K562 (cell line): ENCODE results near the gene CENPO. TPM values are rescaled to one million over a fixed set of nuclear protein-coding genes. Genes with fewer than 3 reads are reported as not detected.

Experiments
- ATAC-seq: fragments of 200-7000 bp; cut with Tn5 transposase; 3 replicates; pipeline ENCODE4 v1.9.1; 2020; ENCODE audit warnings: moderate library complexity
- BruUV-seq: library from RNA; stranded (reverse); fragments of 400-500 nt; replicated peaks from 2 replicates; lab custom pipeline; 2021; lab: Mats Ljungman, UMichigan
- CTCF ChIA-PET: fragments of 300-600 bp; formaldehyde crosslinking; extraction: SDS; loops from one replicate; lab custom pipeline; 2021; ENCODE audit warnings: low intra/inter-chr PET ratio; lab: Yijun Ruan, JAX
- POLR2A ChIA-PET: fragments of 300-600, 350-650 bp; sonication (Branson Sonifier 250); formaldehyde crosslinking; extraction: SDS; loops from one replicate; lab custom pipeline; 2021; ENCODE audit warnings: antibody characterized with exemption, inconsistent platforms; lab: Yijun Ruan, JAX
- DNase-seq, 4 experiments: peaks; one replicate each; pipeline versions ENCODE4 v3.0.0 to v3.0.0-alpha.2; 2011 to 2018; ENCODE audit warnings: low spot score in 3 of 4, mixed read lengths in 3 of 4; ENCODE audit errors: extremely low read depth in 1 of 4
- FAIRE-seq: peaks from 2 replicates; lab custom pipeline; 2011; peaks lifted over from hg19 to GRCh38; lab: Jason Lieb, UNC
- H2AFZ ChIP-seq: 2 replicates; pipeline ENCODE4 v1.6.0; 2011; ENCODE audit warnings: low read depth, low read length, control low read depth, inconsistent platforms
- H3K27ac ChIP-seq: fragments of 200-600 bp; 3 replicates; pipeline ENCODE4 v1.8.0; 2011; ENCODE audit warnings: low read depth, mild to moderate bottlenecking, control low read depth, inconsistent platforms, low read length, moderate library complexity, mixed read lengths; ENCODE audit errors: extremely low read depth
- H3K27me3 ChIP-seq, 2 experiments: fragments of 300-600 bp in 1 of 2; 2 replicates in 1 of 2; 3 replicates in 1 of 2; pipeline versions ENCODE4 v1.6.0 to v1.8.0; 2011; ENCODE audit warnings: inconsistent platforms in 2 of 2, low read length in 2 of 2, mild to moderate bottlenecking in 1 of 2, mixed read lengths in 1 of 2, moderate library complexity in 1 of 2; ENCODE audit not compliant: control insufficient read depth in 2 of 2, insufficient read depth in 2 of 2
- H3K36me3 ChIP-seq: fragments of 300-600 bp; 3 replicates; pipeline ENCODE4 v1.8.0; 2011; ENCODE audit warnings: mild to moderate bottlenecking, low read length, inconsistent platforms; ENCODE audit not compliant: control insufficient read depth, insufficient read depth
- H3K4me1 ChIP-seq, 2 experiments: fragments of 200-600 bp in 1 of 2; replicated peaks in 1 of 2; 2 replicates in 1 of 2; 3 replicates in 1 of 2; pipeline versions ENCODE4 v1.5.1 to v1.8.0; 2011; ENCODE audit warnings: inconsistent platforms in 2 of 2, low read length in 2 of 2, mild to moderate bottlenecking in 1 of 2, mixed read lengths in 1 of 2, moderate library complexity in 1 of 2; ENCODE audit not compliant: control insufficient read depth in 2 of 2, insufficient read depth in 2 of 2
- H3K4me2 ChIP-seq: 2 replicates; pipeline ENCODE4 v1.6.1; 2011; ENCODE audit warnings: low read length, control low read depth, inconsistent platforms, mixed read lengths; ENCODE audit not compliant: insufficient read depth
- H3K4me3 ChIP-seq: fragments of 200-600 bp; sonication (generic), shearing (Covaris generic); 2 replicates; pipeline ENCODE4 v1.5.1; 2016; ENCODE audit warnings: control low read depth, inconsistent platforms
- H3K79me2 ChIP-seq: fragments of 200-600 bp; 3 replicates; pipeline ENCODE4 v1.8.0; 2011; ENCODE audit warnings: low read length, inconsistent platforms; ENCODE audit not compliant: control insufficient read depth, insufficient read depth
- H3K9ac ChIP-seq, 2 experiments: 2 replicates each; pipeline versions ENCODE4 v1.6.0 to v1.6.1; 2011; ENCODE audit warnings: low read depth in 2 of 2, low read length in 2 of 2, control low read depth in 1 of 2, inconsistent platforms in 1 of 2, mild to moderate bottlenecking in 1 of 2, mixed read lengths in 1 of 2; ENCODE audit not compliant: insufficient read depth in 1 of 2
- H3K9me1 ChIP-seq: one replicate; pipeline ENCODE4 v1.6.0; 2011; ENCODE audit warnings: inconsistent platforms, mild to moderate bottlenecking, low read length, moderate library complexity; ENCODE audit not compliant: control insufficient read depth, insufficient read depth
- H3K9me3 ChIP-seq: replicated peaks from 2 replicates; pipeline ENCODE4 v1.5.1; 2011; ENCODE audit warnings: low read depth, low read length, inconsistent platforms; ENCODE audit not compliant: control insufficient read depth, insufficient read depth
- H4K20me1 ChIP-seq: replicated peaks from 2 replicates; pipeline ENCODE4 v1.6.1; 2011; ENCODE audit warnings: low read length, inconsistent platforms, mixed read lengths; ENCODE audit not compliant: control insufficient read depth, insufficient read depth
- CREM ChIP-seq: IDR thresholded peaks from 2 replicates; pipeline ENCODE4 v1.6.1; 2014; ENCODE audit warnings: antibody characterized with exemption, low read depth
- DIDO1 ChIP-seq: fragments of 450-650 bp; IDR thresholded peaks from 2 replicates; pipeline ENCODE4 v1.6.1; 2016; ENCODE audit warnings: low read depth, missing biosample characterization, missing genetic modification characterization
- FIP1L1 ChIP-seq: fragments of 200-400 bp; formaldehyde crosslinking; IDR thresholded peaks from 2 replicates; pipeline ENCODE4 v1.6.1; 2018; ENCODE audit warnings: mild to moderate bottlenecking, low read depth, low read length; ENCODE audit not compliant: poor library complexity, severe bottlenecking
- HNRNPK ChIP-seq: fragments of 200-400 bp; formaldehyde crosslinking; IDR thresholded peaks from one replicate; pipeline ENCODE4 v1.6.1; 2018; ENCODE audit warnings: mild to moderate bottlenecking, low read depth, low read length; ENCODE audit not compliant: poor library complexity, severe bottlenecking
- MEF2D ChIP-seq: conservative IDR thresholded peaks from 2 replicates; pipeline ENCODE4 v1.6.1; 2016; ENCODE audit warnings: low read depth, missing genetic modification characterization, missing compliant biosample characterization
- MYBL2 ChIP-seq, 2 experiments: fragments of 450-650 bp in 1 of 2; sonication (generic) in 1 of 2; formaldehyde crosslinking in 1 of 2; IDR thresholded peaks; 2 replicates each; pipeline versions ENCODE4 v1.6.1 to v1.8.1; 2017 to 2022; ENCODE audit warnings: borderline replicate concordance in 1 of 2, inconsistent platforms in 1 of 2, low read depth in 1 of 2, mild to moderate bottlenecking in 1 of 2, missing genetic modification reagents in 1 of 2, moderate library complexity in 1 of 2
- POLR2H ChIP-seq: IDR thresholded peaks from 2 replicates; pipeline ENCODE4 v1.6.1; 2016; ENCODE audit warnings: missing genetic modification characterization, low read depth, mild to moderate bottlenecking, control low read depth, missing compliant biosample characterization, moderate library complexity
- TAL1 ChIP-seq: fragments of 450-650 bp; IDR thresholded peaks from 2 replicates; pipeline ENCODE4 v1.6.1; 2016; ENCODE audit warnings: mild to moderate bottlenecking
- TGIF2 ChIP-seq: sonication (generic); formaldehyde crosslinking; IDR thresholded peaks from 2 replicates; pipeline ENCODE4 v1.8.1; 2022; ENCODE audit warnings: mild to moderate bottlenecking, missing genetic modification reagents, moderate library complexity
- ZNF24 ChIP-seq: fragments of 450-650 bp; IDR thresholded peaks from 2 replicates; pipeline ENCODE4 v1.6.1; 2016
- ZNF589 ChIP-seq: fragments of 200-800 bp; sonication (Bioruptor generic); IDR thresholded peaks from 2 replicates; pipeline ENCODE4 v1.6.1; 2016; ENCODE audit warnings: low read depth, missing genetic modification characterization, missing compliant biosample characterization
- WGBS: fragments of 100-300 bp; shearing (Covaris generic); methylation state at CpG from one replicate; pipeline ENCODE4 v1.1.6; 2016; ENCODE audit warnings: low coverage, mixed read lengths; ENCODE audit not compliant: insufficient coverage; ENCODE audit errors: missing lambda C conversion rate; 5-methylcytosine and 5-hydroxymethylcytosine counted together
- in situ Hi-C: fragments of 300-500 bp; cut with MboI; formaldehyde crosslinking; loops from 4 replicates; pipeline ENCODE4 v1.15.0; 2018; ENCODE audit warnings: inconsistent platforms, mixed read lengths
- intact Hi-C: fragments of 100-400 bp; cut with micrococcal nuclease; formaldehyde crosslinking; loops from 2 replicates; pipeline ENCODE4 v1.14.2; 2022
- polyA plus RNA-seq, 8 experiments: library from polyadenylated mRNA; depleted of rRNA in 4 of 8; stranded (reverse) in 5 of 8; unstranded in 3 of 8; fragments of >200 nt; fragmentation: Nextera tagmentation in 2 of 8; fragmentation: Illumina TruSeq in 1 of 8; extraction: Ambion mirVana in 2 of 8; extraction: Trizol in 1 of 8; gene quantifications; 2 replicates each; pipeline versions ENCODE4 v1.2.1 to v1.2.3, GENCODE V29; 2011 to 2014; ENCODE audit warnings: inconsistent platforms in 1 of 8, missing spikeins in 1 of 8
- total RNA-seq, 7 experiments: library from RNA; depleted of rRNA in 6 of 7; stranded (reverse); fragments of >200 nt in 6 of 7; fragmentation: Illumina TruSeq in 2 of 7; extraction: Trizol in 2 of 7; gene quantifications; 2 replicates each; pipeline versions ENCODE4 v1.2.1 to v1.2.3, GENCODE V29; 2011 to 2021; ENCODE audit warnings: low replicate concordance in 1 of 7
- TF ChIP-seq, protein P1 (sequence below), 2 experiments: fragments of 200-800 bp in 1 of 2; sonication (Bioruptor generic) in 1 of 2; sonication (generic) in 1 of 2; formaldehyde crosslinking in 1 of 2; IDR thresholded peaks in 1 of 2; conservative IDR thresholded peaks in 1 of 2; 2 replicates each; pipeline versions ENCODE4 v1.5.0 to v1.6.1; 2016 to 2020; ENCODE audit warnings: missing compliant biosample characterization in 1 of 2, missing genetic modification characterization in 1 of 2, missing genetic modification reagents in 1 of 2
- TF ChIP-seq, protein P2 (sequence below): conservative IDR thresholded peaks from 2 replicates; pipeline ENCODE4 v1.6.1; 2011; ENCODE audit warnings: low read depth, mild to moderate bottlenecking, low read length; ENCODE audit not compliant: control insufficient read depth
- TF ChIP-seq, protein P3 (sequence below): fragments of 200-800 bp; sonication (Bioruptor generic); IDR thresholded peaks from 2 replicates; pipeline ENCODE4 v1.6.1; 2017; ENCODE audit warnings: missing genetic modification characterization, missing compliant biosample characterization

CENPO gene
- total and polyA plus RNA-seq, 9 of the 15 experiments (the other 6 are each of a cell fraction or from before 2014, with no cell fraction given): 30.6 to 59.4 (median 38.9) TPM

DNA sequence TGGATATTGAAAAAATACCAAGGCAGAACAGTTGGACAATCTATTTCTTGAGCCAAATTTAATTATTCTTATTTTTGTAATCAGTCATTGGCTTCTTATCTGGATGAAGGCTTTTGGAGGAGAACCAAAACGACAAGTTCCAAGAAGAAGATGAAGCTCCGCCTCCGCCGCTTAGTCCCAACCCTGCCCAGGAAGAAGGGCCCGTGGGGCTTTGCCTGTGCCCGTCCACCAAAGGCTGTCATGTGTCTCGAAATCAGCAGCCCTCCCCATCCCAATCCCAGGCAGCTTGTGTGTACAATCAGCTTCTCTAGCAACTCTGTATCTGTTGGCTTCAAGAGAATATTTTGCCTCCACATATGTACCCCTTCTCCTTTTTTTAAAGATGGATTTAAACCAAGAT, 24.6 kb upstream of the CENPO start:
- H3K4me3 ChIP-seq: no peak overlapping the region
- peaks cover 0 to 7% of the 10 kb centered on the region in 2 experiments; a peak in 2 of 5 replicates for H3K4me1 ChIP-seq
- intact Hi-C loops (no loop called here), in situ Hi-C loops (no loop called here)
- 75% methylated on average over 7 of the region's 7 CpGs for WGBS
- FAIRE-seq (no peak), DNase-seq (no peak), ATAC-seq (no peak)
- no peaks in the 10 kb centered on the region for H3K27me3 ChIP-seq
- ChIA-PET POLR2A (interaction anchor here (1.2 kb wide), 2 partner anchors 11 to 24 kb away, joined by 3 to 4 read pairs; partner anchors contain the start of genes CENPO and PTRHD1), CTCF (no interaction called here)
- H3K9me3 ChIP-seq: no peaks in the 10 kb centered on the region
- no peaks in the 10 kb centered on the region for H3K79me2 ChIP-seq
- no peaks in the 10 kb centered on the region for H3K9me1 ChIP-seq
- no TSS peak for BruUV-seq
- H3K4me2 ChIP-seq: no peak overlapping the region
- H2AFZ ChIP-seq: no peak overlapping the region
- no peaks in the 10 kb centered on the region for H4K20me1 ChIP-seq
- no peak overlapping the region for H3K27ac ChIP-seq
- H3K9ac ChIP-seq: no peak overlapping the region
- peaks cover 21% of the 10 kb centered on the region for H3K36me3 ChIP-seq
- TF ChIP-seq MYBL2 (IDR thresholded peaks at IDR 0.05; ENCODE audit: low read depth): no peak
- TF ChIP-seq MYBL2 (CRISPR knock-in tag; IDR thresholded peaks at IDR 0.05; ENCODE audit: borderline replicate concordance): no peak
- no peak for TF ChIP-seq MEF2D
- TF ChIP-seq TGIF2: no peak
- TF ChIP-seq, protein P1, sequence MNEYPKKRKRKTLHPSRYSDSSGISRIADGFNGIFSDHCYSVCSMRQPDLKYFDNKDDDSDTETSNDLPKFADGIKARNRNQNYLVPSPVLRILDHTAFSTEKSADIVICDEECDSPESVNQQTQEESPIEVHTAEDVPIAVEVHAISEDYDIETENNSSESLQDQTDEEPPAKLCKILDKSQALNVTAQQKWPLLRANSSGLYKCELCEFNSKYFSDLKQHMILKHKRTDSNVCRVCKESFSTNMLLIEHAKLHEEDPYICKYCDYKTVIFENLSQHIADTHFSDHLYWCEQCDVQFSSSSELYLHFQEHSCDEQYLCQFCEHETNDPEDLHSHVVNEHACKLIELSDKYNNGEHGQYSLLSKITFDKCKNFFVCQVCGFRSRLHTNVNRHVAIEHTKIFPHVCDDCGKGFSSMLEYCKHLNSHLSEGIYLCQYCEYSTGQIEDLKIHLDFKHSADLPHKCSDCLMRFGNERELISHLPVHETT (CRISPR knock-in tag; conservative IDR thresholded peaks at IDR 0.05 in 1 of 2, IDR thresholded peaks at IDR 0.05 in 1 of 2): no peak
- TF ChIP-seq ZNF589 (CRISPR knock-in tag): no peak
- no peak for TF ChIP-seq POLR2H (tag)
- TF ChIP-seq FIP1L1: no peak
- TF ChIP-seq, protein P2, sequence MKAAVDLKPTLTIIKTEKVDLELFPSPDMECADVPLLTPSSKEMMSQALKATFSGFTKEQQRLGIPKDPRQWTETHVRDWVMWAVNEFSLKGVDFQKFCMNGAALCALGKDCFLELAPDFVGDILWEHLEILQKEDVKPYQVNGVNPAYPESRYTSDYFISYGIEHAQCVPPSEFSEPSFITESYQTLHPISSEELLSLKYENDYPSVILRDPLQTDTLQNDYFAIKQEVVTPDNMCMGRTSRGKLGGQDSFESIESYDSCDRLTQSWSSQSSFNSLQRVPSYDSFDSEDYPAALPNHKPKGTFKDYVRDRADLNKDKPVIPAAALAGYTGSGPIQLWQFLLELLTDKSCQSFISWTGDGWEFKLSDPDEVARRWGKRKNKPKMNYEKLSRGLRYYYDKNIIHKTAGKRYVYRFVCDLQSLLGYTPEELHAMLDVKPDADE: no peak
- TF ChIP-seq, protein P3, sequence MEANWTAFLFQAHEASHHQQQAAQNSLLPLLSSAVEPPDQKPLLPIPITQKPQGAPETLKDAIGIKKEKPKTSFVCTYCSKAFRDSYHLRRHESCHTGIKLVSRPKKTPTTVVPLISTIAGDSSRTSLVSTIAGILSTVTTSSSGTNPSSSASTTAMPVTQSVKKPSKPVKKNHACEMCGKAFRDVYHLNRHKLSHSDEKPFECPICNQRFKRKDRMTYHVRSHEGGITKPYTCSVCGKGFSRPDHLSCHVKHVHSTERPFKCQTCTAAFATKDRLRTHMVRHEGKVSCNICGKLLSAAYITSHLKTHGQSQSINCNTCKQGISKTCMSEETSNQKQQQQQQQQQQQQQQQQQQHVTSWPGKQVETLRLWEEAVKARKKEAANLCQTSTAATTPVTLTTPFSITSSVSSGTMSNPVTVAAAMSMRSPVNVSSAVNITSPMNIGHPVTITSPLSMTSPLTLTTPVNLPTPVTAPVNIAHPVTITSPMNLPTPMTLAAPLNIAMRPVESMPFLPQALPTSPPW: no peak
- TF ChIP-seq TAL1: no peak
- TF ChIP-seq ZNF24: no peak
- TF ChIP-seq CREM: no peak
- no peak for TF ChIP-seq HNRNPK
- TF ChIP-seq DIDO1 (tag): no peak
